ENCODE results near the gene SMOC1.

The SMOC1 gene

DNA sequence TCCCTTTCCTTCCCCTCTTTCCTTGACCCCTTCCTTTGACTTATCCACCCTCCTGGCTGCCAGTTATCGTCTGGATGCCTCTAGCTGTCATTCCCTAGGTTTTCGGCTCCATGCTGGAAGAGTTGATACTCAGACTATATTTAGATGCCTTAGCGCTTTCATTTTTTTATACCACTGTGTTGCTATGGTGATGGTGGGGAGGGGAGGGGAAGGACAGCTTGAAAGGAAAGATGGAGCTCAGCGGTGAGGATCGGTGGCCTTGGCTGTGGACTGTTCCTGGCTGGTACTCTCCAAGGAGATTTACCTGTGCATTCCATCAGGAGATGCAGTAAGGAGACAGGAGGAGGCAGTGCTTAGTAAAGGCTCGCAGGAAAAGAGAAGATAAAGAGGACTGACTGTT is 200.9 kb downstream of the SMOC1 start:
- H3K27ac ChIP-seq (ENCODE audit: low read depth, low read length, poor library complexity, severe bottlenecking), result no peak overlapping the region
- H3K9me2 ChIP-seq (ENCODE audit: low read depth, low read length), result no peaks in the 10 kb centered on the region
- H3K9me3 ChIP-seq (ENCODE audit: low read length), result no peaks in the 10 kb centered on the region
- no peaks in the 10 kb centered on the region for H3F3A ChIP-seq (ENCODE audit: insufficient read depth, low read length)
- H3K9ac ChIP-seq (ENCODE audit: low read length), result no peak overlapping the region
- H3K27me3 ChIP-seq (ENCODE audit: insufficient read depth, low read length), result no peaks in the 10 kb centered on the region
- no peaks in the 10 kb centered on the region for H3K79me2 ChIP-seq (ENCODE audit: insufficient read depth, low read length)
- no peaks in the 10 kb centered on the region for H3K36me3 ChIP-seq (ENCODE audit: insufficient read depth, low read length)
- no peak overlapping the region for H3K4me3 ChIP-seq (ENCODE audit: low read depth, low read length, poor library complexity, severe bottlenecking)
- H3K4me2 ChIP-seq (ENCODE audit: low read length), result no peak overlapping the region
- H2AFZ ChIP-seq (ENCODE audit: low read length), result no peak overlapping the region
- H3K4me1 ChIP-seq (ENCODE audit: insufficient read depth, low read length, severe bottlenecking), result no peaks in the 10 kb centered on the region
- H4K20me1 ChIP-seq (ENCODE audit: insufficient read depth, low read length), result no peaks in the 10 kb centered on the region
- no peak for TF ChIP-seq EZH2 (IDR thresholded peaks at IDR 0.05; ENCODE audit: borderline replicate concordance, low read length)
- TF ChIP-seq, protein P1, sequence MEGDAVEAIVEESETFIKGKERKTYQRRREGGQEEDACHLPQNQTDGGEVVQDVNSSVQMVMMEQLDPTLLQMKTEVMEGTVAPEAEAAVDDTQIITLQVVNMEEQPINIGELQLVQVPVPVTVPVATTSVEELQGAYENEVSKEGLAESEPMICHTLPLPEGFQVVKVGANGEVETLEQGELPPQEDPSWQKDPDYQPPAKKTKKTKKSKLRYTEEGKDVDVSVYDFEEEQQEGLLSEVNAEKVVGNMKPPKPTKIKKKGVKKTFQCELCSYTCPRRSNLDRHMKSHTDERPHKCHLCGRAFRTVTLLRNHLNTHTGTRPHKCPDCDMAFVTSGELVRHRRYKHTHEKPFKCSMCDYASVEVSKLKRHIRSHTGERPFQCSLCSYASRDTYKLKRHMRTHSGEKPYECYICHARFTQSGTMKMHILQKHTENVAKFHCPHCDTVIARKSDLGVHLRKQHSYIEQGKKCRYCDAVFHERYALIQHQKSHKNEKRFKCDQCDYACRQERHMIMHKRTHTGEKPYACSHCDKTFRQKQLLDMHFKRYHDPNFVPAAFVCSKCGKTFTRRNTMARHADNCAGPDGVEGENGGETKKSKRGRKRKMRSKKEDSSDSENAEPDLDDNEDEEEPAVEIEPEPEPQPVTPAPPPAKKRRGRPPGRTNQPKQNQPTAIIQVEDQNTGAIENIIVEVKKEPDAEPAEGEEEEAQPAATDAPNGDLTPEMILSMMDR (IDR thresholded peaks at IDR 0.05; ENCODE audit: low read length), result no peak
